Measurements from ENCODE around the gene GNB5.

GNB5 gene

GRCh38 chr15:52193791-52194190 lies 2.6 kb upstream of the GNB5 start:
- Histone ChIP-seq H3K79me2 (ENCODE audit: control insufficient read depth, low read length) (no peaks in the 10 kb centered on the region), H3K9me3 (ENCODE audit: control insufficient read depth, insufficient read depth, low read length) (no peaks in the 10 kb centered on the region), H3F3A (ENCODE audit: control insufficient read depth, insufficient read depth) (no peaks in the 10 kb centered on the region), H3K4me2 (ENCODE audit: low read length) (no peak overlapping the region), H3K27me3 (ENCODE audit: control insufficient read depth, low read length) (no peaks in the 10 kb centered on the region), H3K4me1 (ENCODE audit: control insufficient read depth, low read length) (no peaks in the 10 kb centered on the region), H3K27ac (ENCODE audit: low read depth, low read length) (no peak overlapping the region), H4K20me1 (ENCODE audit: control insufficient read depth, insufficient read depth, low read depth, low read length) (no peaks in the 10 kb centered on the region), H3K9me2 (replicated peaks; ENCODE audit: control insufficient read depth, low read length) (no peaks in the 10 kb centered on the region), H3K36me3 (ENCODE audit: control insufficient read depth, low read length) (no peaks in the 10 kb centered on the region), H3K4me3 (ENCODE audit: low read length) (no peak overlapping the region)
- TF ChIP-seq EZH2phosphoT487 (IDR thresholded peaks at IDR 0.05; ENCODE audit: borderline replicate concordance, low read length), result no peak
- no peak for TF ChIP-seq CTCF (IDR thresholded peaks at IDR 0.05; ENCODE audit: low read depth, low read length, poor library complexity, severe bottlenecking)

GRCh38 chr15:52193321-52193720 lies 2.1 kb upstream of the GNB5 start:
- Histone ChIP-seq H3K9me3 (ENCODE audit: control insufficient read depth, insufficient read depth, low read length) (no peaks in the 10 kb centered on the region), H3K4me2 (ENCODE audit: low read length) (no peak overlapping the region), H3K27me3 (ENCODE audit: control insufficient read depth, low read length) (no peaks in the 10 kb centered on the region), H3K4me3 (ENCODE audit: low read length) (no peak overlapping the region), H3K9me2 (replicated peaks; ENCODE audit: control insufficient read depth, low read length) (no peaks in the 10 kb centered on the region), H3K36me3 (ENCODE audit: control insufficient read depth, low read length) (no peaks in the 10 kb centered on the region), H4K20me1 (ENCODE audit: control insufficient read depth, insufficient read depth, low read depth, low read length) (no peaks in the 10 kb centered on the region), H3F3A (ENCODE audit: control insufficient read depth, insufficient read depth) (no peaks in the 10 kb centered on the region), H3K4me1 (ENCODE audit: control insufficient read depth, low read length) (no peaks in the 10 kb centered on the region), H3K27ac (ENCODE audit: low read depth, low read length) (no peak overlapping the region), H3K79me2 (ENCODE audit: control insufficient read depth, low read length) (no peaks in the 10 kb centered on the region)
- TF ChIP-seq CTCF (IDR thresholded peaks at IDR 0.05; ENCODE audit: low read depth, low read length, poor library complexity, severe bottlenecking) (no peak), EZH2phosphoT487 (IDR thresholded peaks at IDR 0.05; ENCODE audit: borderline replicate concordance, low read length) (no peak)

DNA sequence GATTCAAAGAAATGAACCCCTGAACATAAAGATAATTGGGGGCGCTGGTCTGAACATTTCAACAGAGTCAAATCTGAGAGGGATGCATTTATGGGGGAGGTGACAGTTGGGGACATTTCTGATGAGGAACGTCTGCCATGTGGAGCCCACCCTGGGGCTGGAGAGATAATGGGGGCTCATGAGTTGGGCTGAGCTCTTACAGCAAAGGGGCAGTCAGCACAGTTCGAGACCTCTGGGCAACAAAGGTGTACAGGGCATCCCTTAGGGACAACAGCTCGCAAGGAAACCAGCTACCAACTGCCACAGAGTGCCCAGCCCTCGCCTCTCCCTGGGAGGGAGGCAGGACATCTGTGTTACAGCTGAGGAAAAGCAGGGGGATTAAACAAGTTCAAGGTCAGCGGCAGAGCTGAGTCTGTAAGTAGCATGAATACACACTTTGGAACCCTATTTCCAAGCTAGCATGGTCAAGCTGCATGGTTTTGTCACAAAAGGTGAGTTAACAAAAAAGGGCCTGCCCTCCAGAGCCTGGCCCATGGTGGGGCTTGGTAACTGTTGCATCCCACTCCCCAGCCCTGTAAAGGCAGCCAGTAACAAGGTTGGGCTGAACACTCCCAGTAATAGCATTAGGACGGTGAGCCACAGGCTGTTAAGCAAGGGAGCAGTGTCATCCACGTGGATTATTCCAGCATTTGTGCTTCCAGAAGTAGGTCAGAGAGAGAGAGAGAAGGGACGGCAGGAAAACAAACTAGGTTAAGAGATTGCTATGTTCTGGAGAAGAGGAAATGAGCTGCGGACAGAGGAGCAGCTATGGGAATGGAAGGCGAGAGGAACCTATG lies 4.3 kb downstream of the GNB5 start:
- H4K20me1 ChIP-seq (ENCODE audit: control insufficient read depth, insufficient read depth, low read depth, low read length), result no peaks in the 10 kb centered on the region
- H3K79me2 ChIP-seq (ENCODE audit: control insufficient read depth, low read length), result peaks cover 2% of the 10 kb centered on the region; the same call in 1 of the 2 replicates
- H3K27me3 ChIP-seq (ENCODE audit: control insufficient read depth, low read length), result no peaks in the 10 kb centered on the region
- H3K36me3 ChIP-seq (ENCODE audit: control insufficient read depth, low read length), result no peaks in the 10 kb centered on the region
- H3K9me3 ChIP-seq (ENCODE audit: control insufficient read depth, insufficient read depth, low read length), result no peaks in the 10 kb centered on the region
- no peaks in the 10 kb centered on the region for H3K9me2 ChIP-seq (replicated peaks; ENCODE audit: control insufficient read depth, low read length)
- H3F3A ChIP-seq (ENCODE audit: control insufficient read depth, insufficient read depth), result peaks cover 6% of the 10 kb centered on the region; the same call in 1 of the 2 replicates
- no peak overlapping the region for H3K4me3 ChIP-seq (ENCODE audit: low read length)
- H3K4me2 ChIP-seq (ENCODE audit: low read length), result no peak overlapping the region
- no peak overlapping the region for H3K27ac ChIP-seq (ENCODE audit: low read depth, low read length)
- H3K4me1 ChIP-seq (ENCODE audit: control insufficient read depth, low read length), result peaks cover 21% of the 10 kb centered on the region
- TF ChIP-seq CTCF (IDR thresholded peaks at IDR 0.05; ENCODE audit: low read depth, low read length, poor library complexity, severe bottlenecking), result no peak
- TF ChIP-seq EZH2phosphoT487 (IDR thresholded peaks at IDR 0.05; ENCODE audit: borderline replicate concordance, low read length), result no peak
